DMS 273 (cell line): Measurements from ENCODE around the gene TMEM138.

Experiments
- DNase-seq: peaks from one replicate; lab custom pipeline; 2025; ENCODE audit not compliant: unreplicated experiment; lab: John Stamatoyannopoulos, UW

Gene TMEM138

GRCh38 chr11:61361741-61362541, at the start of gene TMEM138, which contains the start of gene CYB561A3:
TMEM138 (plus strand) TSS chr11:61362374; CDS start chr11:61364391, 2,017 bp downstream.
CYB561A3 (minus strand) TSS chr11:61361882; CDS start chr11:61356713, 5,169 bp downstream.
- DNase-seq, result peak; percentile 95

DNA sequence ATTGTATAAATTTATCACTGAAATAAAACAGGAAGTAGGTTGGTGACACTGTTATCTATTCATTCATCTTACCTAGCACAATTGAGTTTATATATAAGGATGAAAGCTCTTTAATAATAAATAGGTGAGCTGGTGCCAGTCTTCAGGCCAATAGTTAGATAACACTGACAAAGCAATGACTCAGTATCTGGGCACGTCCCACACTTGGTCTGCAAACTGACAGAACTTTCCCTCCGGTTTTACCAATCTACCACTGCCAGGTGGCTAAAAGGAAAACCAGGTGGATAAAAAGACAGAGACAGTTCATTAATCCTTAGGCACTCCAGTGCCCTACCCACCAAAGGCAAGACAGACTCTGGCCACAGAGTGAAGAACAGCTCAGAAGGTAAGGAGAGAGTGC, 46.9 kb upstream of the TMEM138 start:
- no peak for DNase-seq

GRCh38 chr11:61325649-61326414, 36.3 kb upstream of the TMEM138 start:
- peak; percentile 62 for DNase-seq

DNA sequence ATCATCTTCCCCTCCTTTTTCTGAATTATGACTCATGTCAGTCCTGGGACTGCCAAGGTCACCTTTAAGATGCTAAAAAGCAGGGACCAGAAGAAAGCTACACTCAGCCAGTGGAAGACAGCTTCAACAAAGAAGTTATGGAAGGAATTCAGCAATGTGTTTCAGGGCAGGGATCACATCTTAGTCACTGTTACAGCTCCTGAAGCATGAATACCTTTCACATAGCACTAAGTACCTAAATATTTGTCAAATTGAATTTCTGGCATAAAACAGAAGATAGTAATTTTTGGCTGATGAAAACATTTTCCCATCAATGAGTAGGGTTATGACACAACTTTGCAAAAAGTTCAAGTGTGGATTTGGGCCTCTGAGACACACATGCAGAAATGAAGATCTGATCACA, 34.5 kb upstream of the TMEM138 start:
- no peak for DNase-seq

GRCh38 chr11:61328351-61328750, 33.8 kb upstream of the TMEM138 start:
- DNase-seq, result no peak

DNA sequence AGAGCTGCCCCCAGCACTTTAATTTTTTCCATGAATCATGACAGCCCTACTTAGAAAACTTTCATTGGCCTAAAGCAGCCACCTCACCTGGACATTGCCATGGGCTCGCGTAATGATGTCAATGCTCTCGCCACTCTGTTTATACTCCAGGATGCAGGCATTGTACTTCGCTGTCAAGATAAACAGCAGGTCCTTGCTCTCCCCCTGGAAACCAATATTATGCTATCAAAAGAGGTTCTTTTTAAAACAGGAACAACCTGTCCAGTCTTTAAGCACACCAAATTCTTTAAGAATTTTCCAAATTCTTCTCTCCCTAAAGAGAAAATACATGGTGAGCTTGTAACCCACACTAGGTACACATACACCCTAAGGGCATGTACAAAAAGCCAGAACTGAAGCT, 32.3 kb upstream of the TMEM138 start:
- no peak for DNase-seq

GRCh38 chr11:61331651-61332050, 30.5 kb upstream of the TMEM138 start:
- no peak for DNase-seq

DNA sequence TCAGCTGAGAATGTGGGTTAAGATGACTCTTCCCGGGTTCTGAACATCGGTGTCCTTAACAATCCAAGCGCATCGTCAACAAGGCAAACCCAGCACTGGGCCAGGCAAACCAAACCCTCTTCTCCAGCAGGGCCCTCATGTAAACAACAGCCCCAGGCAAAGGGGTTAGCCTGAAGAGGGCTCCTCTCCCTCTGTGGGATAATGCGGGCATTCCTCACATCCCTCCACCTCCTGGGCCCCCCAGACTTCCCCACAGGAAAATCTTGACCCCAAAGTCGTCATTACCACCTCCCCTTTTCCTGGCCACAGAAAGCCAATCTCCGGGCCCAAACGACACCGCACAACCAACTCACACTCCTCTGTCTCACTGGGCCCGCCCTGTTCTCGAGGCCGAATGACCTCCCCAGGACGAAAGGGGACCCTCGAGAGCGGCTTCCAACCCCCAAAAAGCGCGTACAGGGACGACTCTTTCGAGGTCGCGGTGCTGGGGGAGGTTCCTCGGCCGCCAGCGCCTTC, 29.8 kb upstream of the TMEM138 start:
- peak; percentile 51 for DNase-seq

DNA sequence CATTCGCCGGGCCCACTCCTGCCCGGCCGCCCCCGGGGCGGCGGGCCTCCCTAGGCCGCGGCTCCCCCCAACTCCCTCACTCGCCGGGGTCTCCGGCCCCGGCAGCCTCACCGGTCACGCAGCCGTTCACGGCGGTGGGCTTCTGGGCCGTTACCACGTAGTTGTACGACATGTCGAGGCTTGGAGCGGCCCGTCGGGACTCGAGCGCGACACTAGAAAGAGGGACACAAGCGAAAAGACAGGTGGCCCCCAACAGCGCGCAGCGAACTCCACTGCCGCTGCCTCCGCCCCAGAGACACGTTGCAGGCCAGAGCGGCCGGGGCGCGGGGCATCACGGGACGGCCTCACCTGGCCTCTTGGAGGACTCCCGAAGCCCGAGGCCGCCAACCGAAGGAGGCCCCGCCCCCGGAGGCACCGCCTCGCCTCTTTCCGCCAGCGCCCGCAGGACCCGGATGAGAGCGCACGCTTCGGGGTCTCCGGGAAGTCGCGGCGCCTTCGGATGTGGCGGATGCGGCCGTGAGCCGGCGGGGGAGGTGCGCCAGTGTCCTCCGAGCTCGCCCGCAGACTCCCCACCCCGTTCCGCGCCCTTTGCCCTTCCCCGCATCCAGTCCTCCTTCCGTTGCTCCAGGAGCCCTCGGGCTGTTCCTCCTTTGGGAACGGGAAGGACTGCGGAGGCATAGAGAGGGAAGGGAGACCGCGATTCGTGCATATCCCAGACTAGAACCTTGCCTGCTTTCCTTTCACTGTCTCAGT, 29.2 kb upstream of the TMEM138 start, which contains the start of the genes DDB1 and TKFC:
DDB1 (minus strand) TSS at position 309 of the 753 bp plus-strand sequence; CDS start at position 172, 137 bp downstream.
TKFC (plus strand) TSS at position 432 of the 753 bp plus-strand sequence. CDS start 1,501 bp downstream, outside the sequence.
- peak; percentile 96 for DNase-seq

GRCh38 chr11:61333550-61334433, 28.4 kb upstream of the TMEM138 start:
- no peak for DNase-seq

DNA sequence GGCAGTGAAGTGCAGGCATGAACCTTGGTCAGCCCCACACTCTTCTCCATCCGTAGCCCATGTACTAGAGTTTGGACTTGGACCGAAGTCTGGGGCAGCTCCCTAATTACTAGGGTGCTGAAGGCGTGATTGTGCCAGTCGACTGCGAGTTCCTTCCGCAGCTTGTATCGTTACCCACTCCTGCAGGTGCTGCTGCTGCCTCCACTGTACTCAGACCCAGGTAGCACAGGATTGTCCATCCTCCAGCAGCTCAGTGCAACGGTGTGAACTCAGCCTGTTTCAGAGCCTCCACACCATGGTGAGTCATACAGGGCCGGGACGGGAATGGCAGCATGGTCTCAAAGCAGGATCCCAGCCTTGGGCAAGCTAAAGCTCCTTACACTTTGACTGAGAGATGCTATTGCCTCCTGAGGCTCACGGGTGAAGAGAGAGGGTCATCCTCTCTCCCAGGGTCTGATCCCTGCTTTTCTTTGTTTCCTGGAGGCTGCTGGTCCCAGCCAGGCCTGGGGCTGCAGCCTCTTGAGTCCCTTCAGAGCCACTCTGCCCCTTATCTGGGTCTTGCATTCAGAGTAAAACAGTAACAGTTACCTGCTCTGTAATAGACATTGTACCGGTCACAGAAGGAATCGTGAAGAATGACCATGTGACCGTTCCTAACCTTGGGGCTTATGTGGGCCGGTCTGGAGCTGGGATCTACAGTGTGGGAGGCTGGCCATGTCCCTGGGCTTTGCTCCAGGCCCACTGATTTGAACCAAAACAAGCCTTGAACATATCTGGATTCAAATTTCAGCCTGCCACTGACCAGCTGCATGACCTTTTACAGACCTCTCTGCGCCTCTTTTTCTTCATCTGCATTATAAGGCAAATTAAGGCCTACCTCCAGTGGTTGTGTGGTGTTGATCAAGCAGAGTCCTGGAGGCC, 27.5 kb upstream of the TMEM138 start:
- no peak for DNase-seq

GRCh38 chr11:61335355-61335710, 26.8 kb upstream of the TMEM138 start:
- no peak for DNase-seq

DNA sequence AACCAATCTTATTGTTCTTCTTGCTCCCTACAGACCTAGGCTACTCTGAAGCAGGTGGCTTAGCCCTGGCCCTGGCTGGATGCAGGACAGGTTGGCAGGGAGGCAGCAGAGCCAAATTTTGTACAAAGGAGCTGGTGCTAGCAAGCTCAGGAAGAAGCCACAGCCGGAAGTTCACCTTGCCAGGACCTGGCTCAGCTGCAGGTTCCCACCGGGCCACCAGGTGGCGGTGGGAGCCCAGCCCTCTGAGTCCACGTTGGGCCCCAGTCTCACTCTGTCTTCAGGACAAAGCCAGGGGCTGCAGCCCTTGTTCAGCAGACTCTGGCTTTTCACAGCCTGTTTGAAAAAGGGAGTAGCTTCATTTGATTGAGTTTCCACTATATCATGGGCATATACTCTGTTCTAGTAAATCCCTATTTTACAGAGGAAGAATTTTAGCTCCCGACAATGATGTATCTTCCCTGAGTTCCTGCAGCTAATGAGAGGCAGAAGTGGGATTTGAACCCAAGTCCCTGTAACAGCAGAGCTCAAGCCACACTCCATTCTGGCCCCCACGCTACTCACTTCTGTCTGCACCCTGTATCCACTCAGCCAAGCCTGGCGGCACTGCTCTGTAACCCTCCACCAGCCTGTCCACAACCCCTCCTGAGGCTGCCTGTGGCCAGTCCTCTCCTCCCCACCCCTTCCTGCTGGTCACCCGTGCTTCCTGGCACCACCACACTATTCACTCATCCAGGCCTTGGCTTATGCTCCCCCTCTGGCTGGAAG, 25.8 kb upstream of the TMEM138 start:
- peak; percentile 87 for DNase-seq

GRCh38 chr11:61337706-61338470, 24.3 kb upstream of the TMEM138 start:
- DNase-seq, result no peak

DNA sequence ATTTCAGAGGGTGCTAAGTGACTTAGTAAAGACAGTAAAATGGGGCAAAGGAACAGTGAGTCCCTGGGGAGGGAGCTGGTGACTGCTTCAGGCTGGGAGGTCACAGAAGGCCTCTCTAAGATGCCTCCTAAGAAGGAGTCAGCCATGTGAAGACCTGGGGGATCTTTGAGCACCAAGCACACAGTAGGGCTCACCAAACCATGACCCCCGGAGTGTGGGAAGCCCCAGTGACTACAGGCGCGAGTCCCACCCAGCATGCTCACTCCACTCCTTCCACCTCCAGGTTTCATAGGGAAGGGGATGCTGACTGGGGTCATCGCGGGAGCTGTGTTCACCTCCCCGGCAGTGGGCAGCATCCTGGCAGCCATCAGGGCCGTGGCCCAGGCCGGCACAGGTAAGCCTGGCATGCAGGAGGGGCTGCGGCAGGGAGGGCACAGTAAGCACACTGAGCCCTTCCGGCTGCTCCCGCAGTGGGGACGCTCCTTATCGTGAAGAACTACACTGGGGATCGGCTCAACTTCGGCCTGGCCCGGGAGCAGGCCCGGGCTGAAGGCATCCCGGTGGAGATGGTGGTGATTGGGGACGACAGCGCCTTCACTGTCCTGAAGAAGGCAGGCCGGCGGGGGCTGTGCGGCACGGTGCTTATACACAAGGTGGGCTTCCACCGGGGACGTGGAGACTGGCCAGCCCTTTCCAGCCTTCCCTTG, 23.2 kb upstream of the TMEM138 start:
- DNase-seq, result no peak

DNA sequence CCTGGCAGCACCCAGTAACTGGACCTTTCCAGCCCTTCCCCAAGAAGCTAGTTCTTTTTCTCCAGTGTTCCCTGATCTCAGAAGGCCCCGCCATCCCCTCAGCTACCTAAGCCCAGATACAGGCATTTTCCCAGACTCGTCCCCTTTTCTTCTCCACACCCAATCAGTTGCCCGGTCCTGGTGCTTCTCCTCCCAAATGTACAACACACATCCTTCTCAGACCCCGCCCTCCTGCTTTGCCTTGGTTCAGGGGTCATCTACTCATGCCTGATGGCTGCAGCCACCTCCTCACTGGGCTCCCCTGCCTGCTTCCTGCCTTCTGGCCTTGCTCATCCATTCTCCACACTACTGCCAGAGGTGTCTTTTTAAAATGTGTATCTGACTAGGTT, 22.7 kb upstream of the TMEM138 start:
- no peak for DNase-seq

DNA sequence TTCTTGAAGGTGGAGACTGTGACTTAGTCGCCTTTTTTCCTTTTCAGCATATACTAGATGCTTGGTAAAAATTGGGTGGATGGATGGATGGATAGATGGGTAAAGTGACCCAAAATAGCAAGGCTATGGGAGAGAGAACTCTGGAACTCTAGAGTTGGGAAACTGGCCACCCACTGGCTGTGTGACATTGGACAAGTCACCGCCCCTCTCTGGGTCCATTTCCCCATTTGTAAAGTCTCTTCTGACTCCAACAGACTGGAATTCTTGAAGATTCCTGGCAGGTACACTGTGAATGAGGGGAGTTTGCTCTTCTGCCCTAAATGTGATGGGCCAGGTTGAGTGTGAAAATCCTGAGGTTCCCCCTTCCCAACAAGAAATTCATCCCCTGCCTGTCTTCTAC, 21.2 kb upstream of the TMEM138 start:
- no peak for DNase-seq
